ENCODE data around the gene TOR1A. TPM values are rescaled to one million over a fixed set of nuclear protein-coding genes. Genes with fewer than 3 reads are reported as not detected.
"Not testable (repeated sequence)": the region's sequence is repeated elsewhere in the genome, so short reads cannot be mapped to it uniquely, and the experiment has no call there.

The TOR1A gene
- polyA plus RNA-seq, 1 donor (not counting 4 experiments of a cell fraction or from before 2014, with no cell fraction given): 60.6 TPM

DNA sequence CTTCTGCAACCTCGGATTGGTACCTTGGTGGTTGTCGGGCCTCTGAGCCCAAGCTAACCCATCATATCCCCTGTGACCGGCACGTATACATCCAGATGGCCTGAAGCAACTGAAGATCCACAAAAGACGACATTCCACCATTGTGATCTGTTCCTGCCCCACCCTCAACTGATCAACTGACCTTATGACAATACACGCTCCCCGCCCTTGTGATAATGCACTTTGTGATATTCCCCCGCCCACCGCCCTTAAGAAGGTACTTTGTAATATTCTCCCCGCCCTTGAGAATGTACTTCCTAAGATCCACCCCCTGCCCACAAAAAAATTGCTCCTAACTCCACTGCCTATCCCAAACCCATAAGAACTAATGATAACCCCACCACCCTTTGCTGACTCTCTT is 37.5 kb downstream of the TOR1A start:
- Histone ChIP-seq H4K20me1 (ENCODE audit: control insufficient read depth, extremely low read depth, insufficient read depth, low read length) (no peaks in the 10 kb centered on the region), H3K9ac (ENCODE audit: control insufficient read depth, extremely low read depth, insufficient read depth, low read length) (no peak overlapping the region), H2AFZ (ENCODE audit: control insufficient read depth, low read length) (no peak overlapping the region), H3K9me3 (ENCODE audit: control insufficient read depth, low read depth, low read length) (no peaks in the 10 kb centered on the region), H3K79me2 (ENCODE audit: control insufficient read depth, insufficient read depth, low read length) (no peaks in the 10 kb centered on the region), H3K4me2 (ENCODE audit: control insufficient read depth, extremely low read depth, insufficient read depth, low read depth, low read length) (no peak overlapping the region), H3K4me1 (ENCODE audit: control insufficient read depth, extremely low read depth, insufficient read depth, low read length) (no peaks in the 10 kb centered on the region), H3K27me3 (ENCODE audit: control insufficient read depth, extremely low read depth, insufficient read depth, low read length) (no peaks in the 10 kb centered on the region), H3K4me3 (ENCODE audit: control insufficient read depth in 2 of 3, extremely low read depth in 1 of 3, insufficient read depth in 2 of 3, low read depth in 1 of 3, low read length in 3 of 3) (no peak overlapping the region), H3K9me1 (ENCODE audit: control insufficient read depth, extremely low read depth, insufficient read depth, low read length) (no peaks in the 10 kb centered on the region), H3K27ac (ENCODE audit: control insufficient read depth, insufficient read depth, low read length) (no peak overlapping the region), H3K36me3 (ENCODE audit: control insufficient read depth in 2 of 2, extremely low read depth in 1 of 2, insufficient read depth in 2 of 2, low read length in 2 of 2) (no peaks in the 10 kb centered on the region)
- dilution Hi-C loops (cut with MboI; ENCODE audit: extremely low pct_ligation_motif_present, low sequenced_read_pairs): no loop called here
- no peak for FAIRE-seq
- DNase-seq (ENCODE audit: low read depth, low spot score): no peak
- no peak for TF ChIP-seq EZH2 (IDR thresholded peaks at IDR 0.05; ENCODE audit: low read length)
- TF ChIP-seq, protein P1, sequence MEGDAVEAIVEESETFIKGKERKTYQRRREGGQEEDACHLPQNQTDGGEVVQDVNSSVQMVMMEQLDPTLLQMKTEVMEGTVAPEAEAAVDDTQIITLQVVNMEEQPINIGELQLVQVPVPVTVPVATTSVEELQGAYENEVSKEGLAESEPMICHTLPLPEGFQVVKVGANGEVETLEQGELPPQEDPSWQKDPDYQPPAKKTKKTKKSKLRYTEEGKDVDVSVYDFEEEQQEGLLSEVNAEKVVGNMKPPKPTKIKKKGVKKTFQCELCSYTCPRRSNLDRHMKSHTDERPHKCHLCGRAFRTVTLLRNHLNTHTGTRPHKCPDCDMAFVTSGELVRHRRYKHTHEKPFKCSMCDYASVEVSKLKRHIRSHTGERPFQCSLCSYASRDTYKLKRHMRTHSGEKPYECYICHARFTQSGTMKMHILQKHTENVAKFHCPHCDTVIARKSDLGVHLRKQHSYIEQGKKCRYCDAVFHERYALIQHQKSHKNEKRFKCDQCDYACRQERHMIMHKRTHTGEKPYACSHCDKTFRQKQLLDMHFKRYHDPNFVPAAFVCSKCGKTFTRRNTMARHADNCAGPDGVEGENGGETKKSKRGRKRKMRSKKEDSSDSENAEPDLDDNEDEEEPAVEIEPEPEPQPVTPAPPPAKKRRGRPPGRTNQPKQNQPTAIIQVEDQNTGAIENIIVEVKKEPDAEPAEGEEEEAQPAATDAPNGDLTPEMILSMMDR (optimal IDR thresholded peaks at IDR 0.05 in 1 of 3, IDR thresholded peaks at IDR 0.05 in 1 of 3, conservative IDR thresholded peaks at IDR 0.05 in 1 of 3; ENCODE audit: extremely low read depth in 1 of 3, insufficient read depth in 2 of 3, low read length in 3 of 3): no peak

DNA sequence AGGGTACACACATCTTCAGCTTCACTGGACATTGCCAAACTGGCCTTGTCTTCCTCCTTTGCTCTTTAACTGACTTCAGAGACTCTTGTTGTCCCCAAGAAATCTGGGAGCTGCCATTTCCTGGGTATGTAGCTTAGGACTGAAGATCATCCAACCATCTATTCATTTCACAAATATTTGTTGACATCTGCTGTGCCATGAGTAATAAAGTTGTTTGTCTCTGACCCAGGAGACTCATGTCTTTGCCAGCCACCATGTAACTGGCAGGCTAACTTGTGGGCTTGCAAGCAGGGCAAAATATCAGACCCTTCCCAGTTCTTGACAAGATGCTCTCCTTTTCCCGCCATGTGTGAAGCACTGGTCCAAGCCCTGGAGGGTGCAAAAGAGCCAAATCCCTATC is 38.1 kb downstream of the TOR1A start:
- dilution Hi-C loops (cut with MboI; ENCODE audit: extremely low pct_ligation_motif_present, low sequenced_read_pairs): no loop called here
- H3K9me1 ChIP-seq (ENCODE audit: control insufficient read depth, extremely low read depth, insufficient read depth, low read length): no peaks in the 10 kb centered on the region
- no peak overlapping the region for H3K9ac ChIP-seq (ENCODE audit: control insufficient read depth, extremely low read depth, insufficient read depth, low read length)
- no peak for DNase-seq (ENCODE audit: low read depth, low spot score)
- no peaks in the 10 kb centered on the region for H4K20me1 ChIP-seq (ENCODE audit: control insufficient read depth, extremely low read depth, insufficient read depth, low read length)
- no peak for FAIRE-seq
- no peaks in the 10 kb centered on the region for H3K9me3 ChIP-seq (ENCODE audit: control insufficient read depth, low read depth, low read length)
- H3K27ac ChIP-seq (ENCODE audit: control insufficient read depth, insufficient read depth, low read length): no peak overlapping the region
- no peaks in the 10 kb centered on the region for H3K27me3 ChIP-seq (ENCODE audit: control insufficient read depth, extremely low read depth, insufficient read depth, low read length)
- no peaks in the 10 kb centered on the region for H3K36me3 ChIP-seq (ENCODE audit: control insufficient read depth in 2 of 2, extremely low read depth in 1 of 2, insufficient read depth in 2 of 2, low read length in 2 of 2)
- no peak overlapping the region for H2AFZ ChIP-seq (ENCODE audit: control insufficient read depth, low read length)
- no peak overlapping the region for H3K4me2 ChIP-seq (ENCODE audit: control insufficient read depth, extremely low read depth, insufficient read depth, low read depth, low read length)
- no peak overlapping the region for H3K4me3 ChIP-seq (ENCODE audit: control insufficient read depth in 2 of 3, extremely low read depth in 1 of 3, insufficient read depth in 2 of 3, low read depth in 1 of 3, low read length in 3 of 3)
- TF ChIP-seq EZH2 (IDR thresholded peaks at IDR 0.05; ENCODE audit: low read length): no peak
- TF ChIP-seq, protein P1 (optimal IDR thresholded peaks at IDR 0.05 in 1 of 3, IDR thresholded peaks at IDR 0.05 in 1 of 3, conservative IDR thresholded peaks at IDR 0.05 in 1 of 3; ENCODE audit: extremely low read depth in 1 of 3, insufficient read depth in 2 of 3, low read length in 3 of 3): no peak
- H3K79me2 ChIP-seq (ENCODE audit: control insufficient read depth, insufficient read depth, low read length): no peaks in the 10 kb centered on the region
- H3K4me1 ChIP-seq (ENCODE audit: control insufficient read depth, extremely low read depth, insufficient read depth, low read length): no peaks in the 10 kb centered on the region

- H3K27ac ChIP-seq (ENCODE audit: control insufficient read depth, insufficient read depth, low read length); H3K4me2 ChIP-seq (ENCODE audit: control insufficient read depth, extremely low read depth, insufficient read depth, low read depth, low read length); H3K36me3 ChIP-seq (ENCODE audit: control insufficient read depth in 2 of 2, extremely low read depth in 1 of 2, insufficient read depth in 2 of 2, low read length in 2 of 2); H3K79me2 ChIP-seq (ENCODE audit: control insufficient read depth, insufficient read depth, low read length); H3K27me3 ChIP-seq (ENCODE audit: control insufficient read depth, extremely low read depth, insufficient read depth, low read length); H4K20me1 ChIP-seq (ENCODE audit: control insufficient read depth, extremely low read depth, insufficient read depth, low read length); H3K4me1 ChIP-seq (ENCODE audit: control insufficient read depth, extremely low read depth, insufficient read depth, low read length); FAIRE-seq; DNase-seq (ENCODE audit: low read depth, low spot score); H2AFZ ChIP-seq (ENCODE audit: control insufficient read depth, low read length); H3K9ac ChIP-seq (ENCODE audit: control insufficient read depth, extremely low read depth, insufficient read depth, low read length); H3K9me3 ChIP-seq (ENCODE audit: control insufficient read depth, low read depth, low read length); dilution Hi-C loops (cut with MboI; ENCODE audit: extremely low pct_ligation_motif_present, low sequenced_read_pairs); H3K4me3 ChIP-seq (ENCODE audit: control insufficient read depth in 2 of 3, extremely low read depth in 1 of 3, insufficient read depth in 2 of 3, low read depth in 1 of 3, low read length in 3 of 3); H3K9me1 ChIP-seq (ENCODE audit: control insufficient read depth, extremely low read depth, insufficient read depth, low read length): not testable (repeated sequence)
Observed at GRCh38 chr9:129784970-129785369, 39.0 kb downstream of the TOR1A start.

Data from keratinocyte (primary cell).